HepG2 (cell line): ENCODE data around the gene CORO7. TPM values are rescaled to one million over a fixed set of nuclear protein-coding genes. Genes with fewer than 3 reads are reported as not detected.

Experiments
- ATAC-seq: fragments of 200-7000 bp; cut with Tn5 transposase; 3 replicates; pipeline ENCODE4 v1.9.1; 2020; ENCODE audit warnings: mild to moderate bottlenecking, moderate library complexity
- BruUV-seq: library from RNA; stranded (reverse); fragments of 400-500 nt; replicated peaks from 2 replicates; lab custom pipeline; 2021; lab: Mats Ljungman, UMichigan
- CTCF ChIA-PET: fragments of 300-600 bp; formaldehyde crosslinking; extraction: SDS; loops from one replicate; lab custom pipeline; 2021; ENCODE audit warnings: low total read pairs, inconsistent platforms, low intra/inter-chr PET ratio; lab: Yijun Ruan, JAX
- POLR2A ChIA-PET: fragments of 350-600 bp; sonication (Branson Sonifier 250); formaldehyde crosslinking; loops from one replicate; lab custom pipeline; 2020; ENCODE audit warnings: antibody characterized with exemption, inconsistent platforms; lab: Yijun Ruan, JAX
- DNase-seq: peaks from one replicate; pipeline ENCODE4 v3.0.0-alpha.2; 2015; ENCODE audit warnings: low spot score
- FAIRE-seq: peaks from 3 replicates; lab custom pipeline; 2011; peaks lifted over from hg19 to GRCh38; lab: Jason Lieb, UNC
- H2AFZ ChIP-seq: one replicate; pipeline ENCODE4 v1.6.1; 2011; ENCODE audit warnings: low read length, inconsistent platforms
- H3K27ac ChIP-seq: fragments of 300-600 bp; 3 replicates; pipeline ENCODE4 v1.8.0; 2011; ENCODE audit warnings: mixed run types, mild to moderate bottlenecking, mixed read lengths, low read length, inconsistent platforms; ENCODE audit not compliant: insufficient read depth; ENCODE audit errors: extremely low read length
- H3K27me3 ChIP-seq, 2 experiments: fragments of 200-600 bp in 1 of 2; 2 replicates in 1 of 2; 3 replicates in 1 of 2; pipeline versions ENCODE4 v1.6.0 to v1.8.0; 2011; ENCODE audit warnings: low read length in 2 of 2, mild to moderate bottlenecking in 2 of 2, moderate library complexity in 2 of 2, inconsistent platforms in 1 of 2; ENCODE audit not compliant: insufficient read depth in 2 of 2, control insufficient read depth in 1 of 2
- H3K36me3 ChIP-seq, 2 experiments: fragments of 200-600 bp in 1 of 2; replicated peaks in 1 of 2; 2 replicates in 1 of 2; 3 replicates in 1 of 2; pipeline versions ENCODE4 v1.5.1 to v1.8.0; 2011; ENCODE audit warnings: low read length in 2 of 2, inconsistent platforms in 1 of 2; ENCODE audit not compliant: insufficient read depth in 2 of 2, control insufficient read depth in 1 of 2
- H3K4me1 ChIP-seq: 2 replicates; pipeline ENCODE4 v1.5.1; 2012; ENCODE audit warnings: low read length, inconsistent platforms; ENCODE audit not compliant: insufficient read depth
- H3K4me2 ChIP-seq: 2 replicates; pipeline ENCODE4 v1.6.0; 2011; ENCODE audit warnings: low read depth, low read length, inconsistent platforms
- H3K4me3 ChIP-seq, 3 experiments: fragments of 200-600 bp in 1 of 3; sonication (generic), shearing (Covaris generic) in 1 of 3; replicated peaks in 1 of 3; 2 replicates each; pipeline ENCODE4 v1.5.1; 2011 to 2016; ENCODE audit warnings: low read length in 3 of 3, inconsistent platforms in 2 of 3, low read depth in 2 of 3, mild to moderate bottlenecking in 2 of 3, control low read depth in 1 of 3, mixed read lengths in 1 of 3; ENCODE audit not compliant: insufficient read depth in 1 of 3
- H3K79me2 ChIP-seq: one replicate; pipeline ENCODE4 v1.6.1; 2011; ENCODE audit warnings: low read length, inconsistent platforms; ENCODE audit not compliant: insufficient read depth
- H3K9ac ChIP-seq: 2 replicates; pipeline ENCODE4 v1.6.0; 2011; ENCODE audit warnings: mild to moderate bottlenecking, low read depth, low read length, inconsistent platforms; ENCODE audit not compliant: insufficient read depth
- H3K9me3 ChIP-seq: 2 replicates; pipeline ENCODE4 v1.5.1; 2012; ENCODE audit warnings: mild to moderate bottlenecking, low read length
- H4K20me1 ChIP-seq: 2 replicates; pipeline ENCODE4 v1.6.0; 2011; ENCODE audit warnings: inconsistent platforms, mild to moderate bottlenecking, low read length, moderate library complexity; ENCODE audit not compliant: insufficient read depth
- ELF1 ChIP-seq: sonication (generic); formaldehyde crosslinking; IDR thresholded peaks from 2 replicates; pipeline ENCODE4 v1.4.0; 2020; ENCODE audit warnings: missing genetic modification reagents
- FOXO1 ChIP-seq: sonication (generic); formaldehyde crosslinking; IDR thresholded peaks from 2 replicates; pipeline ENCODE4 v1.4.0; 2020; ENCODE audit warnings: missing genetic modification reagents
- HIC2 ChIP-seq: sonication (generic); formaldehyde crosslinking; IDR thresholded peaks from 2 replicates; pipeline ENCODE4 v1.9.0; 2022; ENCODE audit warnings: low read depth, missing genetic modification reagents
- NR2F6 ChIP-seq, 2 experiments: IDR thresholded peaks; 2 replicates each; pipeline ENCODE4 v1.6.1; 2016; ENCODE audit warnings: antibody characterized with exemption in 1 of 2, mild to moderate bottlenecking in 1 of 2
- PPARG ChIP-seq: conservative IDR thresholded peaks from 2 replicates; pipeline ENCODE4 v1.6.1; 2016; ENCODE audit warnings: missing biosample characterization, missing genetic modification reagents
- TOPORS ChIP-seq: sonication (generic); formaldehyde crosslinking; IDR thresholded peaks from 2 replicates; pipeline ENCODE4 v1.8.0; 2023; ENCODE audit warnings: mild to moderate bottlenecking, missing genetic modification reagents
- ZFX ChIP-seq: sonication (generic); formaldehyde crosslinking; IDR thresholded peaks from 2 replicates; pipeline ENCODE4 v1.4.0; 2020; ENCODE audit warnings: mild to moderate bottlenecking, low read depth, missing genetic modification reagents, moderate library complexity
- ZNF142 ChIP-seq: sonication (generic); formaldehyde crosslinking; IDR thresholded peaks from 2 replicates; pipeline ENCODE4 v1.4.0; 2020; ENCODE audit warnings: missing genetic modification reagents
- ZNF281 ChIP-seq: sonication (generic); formaldehyde crosslinking; IDR thresholded peaks from 2 replicates; pipeline ENCODE4 v1.4.0; 2020; ENCODE audit warnings: missing genetic modification reagents, borderline replicate concordance
- ZNF678 ChIP-seq: sonication (generic); formaldehyde crosslinking; IDR thresholded peaks from 2 replicates; pipeline ENCODE4 v1.4.0; 2020; ENCODE audit warnings: mild to moderate bottlenecking, missing genetic modification reagents
- WGBS: methylation state at CpG from one replicate; pipeline ENCODE4 v1.1.6; 2017; ENCODE audit warnings: low lambda C conversion rate; 5-methylcytosine and 5-hydroxymethylcytosine counted together
- in situ Hi-C: cut with HindIII; loops from 2 replicates; pipeline ENCODE4 v1.10.0; 2017; ENCODE audit warnings: low pct_unique_long_range_greater_than_20kb; ENCODE audit not compliant: extremely low pct_ligation_motif_present
- intact Hi-C: fragments of 100-400 bp; cut with micrococcal nuclease; formaldehyde crosslinking; loops from one replicate; pipeline ENCODE4 v1.10.0; 2022; ENCODE audit not compliant: unreplicated experiment
- polyA plus RNA-seq, 8 experiments: library from polyadenylated mRNA; depleted of rRNA in 3 of 8; stranded (reverse) in 7 of 8; unstranded in 1 of 8; fragments of >200 nt; fragmentation: Illumina TruSeq in 4 of 8; extraction: Trizol in 4 of 8; gene quantifications; 2 replicates each; pipeline versions ENCODE4 v1.2.1 to v1.2.3, GENCODE V29; 2011 to 2016; ENCODE audit warnings: low read depth in 4 of 8, missing spikeins in 1 of 8, mixed read lengths in 1 of 8; ENCODE audit not compliant: insufficient read depth in 1 of 8
- total RNA-seq, 5 experiments: library from RNA; depleted of rRNA; stranded (reverse); fragments of >200 nt; fragmentation: Illumina TruSeq; extraction: Trizol; gene quantifications; 2 replicates each; pipeline ENCODE4 v1.2.3, GENCODE V29; 2016; ENCODE audit warnings: low read depth in 1 of 5

Gene CORO7
- total and polyA plus RNA-seq, 2 of the 13 experiments (the other 11 are each of a cell fraction or from before 2014, with no cell fraction given), result 9.9 to 14.3 TPM

GRCh38 chr16:4323845-4324488 lies 92.4 kb downstream of the CORO7 start:
- Histone ChIP-seq H2AFZ (no peak overlapping the region), H3K4me3 (peak overlapping the region; percentile 42 to 70 (median 51); a peak in 5 of 6 replicates)
- TF ChIP-seq TOPORS (CRISPR knock-in tag) (no peak), FOXO1 (CRISPR knock-in tag) (no peak), PPARG (CRISPR knock-in tag) (0 out of 2 replicates have a peak, but pooled peaks have one; percentile 19), ZNF281 (CRISPR knock-in tag) (peak; percentile 75; the same call in 1 of the 2 replicates), NR2F6 (IDR thresholded peaks at IDR 0.05) (no peak), NR2F6 (CRISPR knock-in tag; IDR thresholded peaks at IDR 0.05) (peak; percentile 4; the same call in 1 of the 2 replicates), ZFX (peak; percentile 72; the same call in 1 of the 2 replicates), ELF1 (peak; percentile 72), ZNF142 (0 out of 2 replicates have a peak, but pooled peaks have one; percentile 18), HIC2 (CRISPR knock-in tag) (0 out of 2 replicates have a peak, but pooled peaks have one; percentile 39), ZNF678 (CRISPR knock-in tag) (no peak)

More at GRCh38 chr16:4323845-4324488, 92.4 kb downstream of the CORO7 start:
- intact Hi-C loops (no loop called here), in situ Hi-C loops (loop anchor here (5.0 to 10.0 kb wide), 2 partner anchors 49 to 117 kb away; partner anchors contain the start of gene TFAP4)
- ATAC-seq (peak; percentile 26), FAIRE-seq (no peak), DNase-seq (no peak)
- Histone ChIP-seq H3K27me3 (peaks cover 0 to 31% of the 10 kb centered on the region in 2 experiments; a peak in 2 of 5 replicates), H3K79me2 (no peaks in the 10 kb centered on the region), H3K9me3 (no peaks in the 10 kb centered on the region), H4K20me1 (no peaks in the 10 kb centered on the region), H3K27ac (no peak overlapping the region), H3K9ac (peak overlapping the region; percentile 66), H3K4me2 (peak overlapping the region; percentile 95), H3K4me1 (peaks cover 75% of the 10 kb centered on the region), H3K36me3 (no peaks in the 10 kb centered on the region)
- CTCF ChIA-PET, result interaction anchor here (1.2 kb wide), 1 partner anchor 10 kb away, joined by 3 read pairs; no protein-coding TSS in a partner anchor
- WGBS, result 0% methylated on average over 2 of the region's 12 CpGs
- POLR2A ChIA-PET, result interaction anchor here (0.9 to 2.5 kb wide), 9 partner anchors 9 to 70 kb away, joined by 3 to 11 read pairs (median 6); partner anchors contain the start of genes TFAP4 and VASN
- BruUV-seq, result no TSS peak
